HG02610 (cell line): ENCODE results near the gene ITGAV.

Source experiments
- ATAC-seq: cut with Tn5 transposase; IDR thresholded peaks from one replicate; pipeline ENCODE4 v1.9.1; 2021; ENCODE audit warnings: mild to moderate bottlenecking, moderate library complexity; ENCODE audit not compliant: unreplicated experiment

ITGAV gene

DNA sequence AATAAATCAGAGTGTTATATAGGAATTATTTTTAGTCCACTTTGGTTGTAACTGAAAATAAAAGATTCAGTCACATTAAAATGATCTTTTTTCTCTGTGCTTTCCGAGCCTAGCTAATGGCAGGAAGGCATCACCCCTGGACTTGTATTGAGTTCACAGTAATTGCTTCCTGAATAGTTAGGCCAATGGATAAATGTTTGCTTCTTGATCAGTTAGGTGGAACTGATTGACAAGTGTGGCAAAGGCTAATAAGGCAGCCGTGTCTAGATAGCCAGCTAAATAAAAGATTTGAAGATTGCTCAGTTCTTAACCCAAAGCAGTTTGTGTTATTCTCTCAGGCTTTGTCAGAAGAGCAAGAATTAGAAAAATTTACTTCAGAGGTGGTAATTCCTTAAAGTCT lies 124.8 kb downstream of the ITGAV start:
- ATAC-seq, result no peak

DNA sequence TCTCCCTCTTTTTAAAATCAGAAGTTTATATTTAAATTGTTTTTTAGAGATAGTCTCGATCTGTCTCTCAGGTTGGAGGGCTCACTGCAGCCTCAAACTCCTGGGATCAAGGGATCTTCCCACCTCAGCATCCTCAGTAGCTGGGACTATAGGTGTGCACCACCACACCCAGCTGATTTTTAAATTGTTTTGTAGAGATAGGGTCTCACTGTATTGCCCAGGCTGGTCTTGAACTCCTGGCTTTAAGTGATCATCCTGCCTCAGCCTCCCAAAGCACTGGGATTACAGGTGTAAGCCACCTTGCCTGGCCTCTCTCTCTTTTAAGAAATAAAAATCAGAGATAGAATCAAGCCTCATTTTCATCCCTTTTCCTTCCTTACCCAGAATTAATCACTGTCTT lies 126.1 kb downstream of the ITGAV start:
- no peak for ATAC-seq

DNA sequence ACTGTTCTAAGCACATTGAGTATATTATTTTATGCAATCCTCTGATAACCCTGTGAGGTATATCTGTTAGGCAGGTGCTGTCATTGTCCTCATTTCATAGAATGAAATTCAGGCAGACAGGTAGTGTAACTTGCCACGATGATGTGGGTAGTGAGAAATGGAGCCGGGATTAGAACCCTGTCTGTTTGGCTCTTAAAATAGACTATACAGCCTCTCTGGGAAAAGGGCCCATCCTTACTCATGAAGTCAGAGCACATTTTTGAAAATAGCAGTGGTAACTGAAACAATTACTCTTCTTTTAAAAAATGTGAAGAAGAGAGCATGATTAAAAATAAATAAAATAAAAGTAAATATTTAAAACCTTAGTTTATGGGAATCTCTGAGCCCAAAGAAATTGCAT lies 127.0 kb downstream of the ITGAV start:
- ATAC-seq, result no peak

DNA sequence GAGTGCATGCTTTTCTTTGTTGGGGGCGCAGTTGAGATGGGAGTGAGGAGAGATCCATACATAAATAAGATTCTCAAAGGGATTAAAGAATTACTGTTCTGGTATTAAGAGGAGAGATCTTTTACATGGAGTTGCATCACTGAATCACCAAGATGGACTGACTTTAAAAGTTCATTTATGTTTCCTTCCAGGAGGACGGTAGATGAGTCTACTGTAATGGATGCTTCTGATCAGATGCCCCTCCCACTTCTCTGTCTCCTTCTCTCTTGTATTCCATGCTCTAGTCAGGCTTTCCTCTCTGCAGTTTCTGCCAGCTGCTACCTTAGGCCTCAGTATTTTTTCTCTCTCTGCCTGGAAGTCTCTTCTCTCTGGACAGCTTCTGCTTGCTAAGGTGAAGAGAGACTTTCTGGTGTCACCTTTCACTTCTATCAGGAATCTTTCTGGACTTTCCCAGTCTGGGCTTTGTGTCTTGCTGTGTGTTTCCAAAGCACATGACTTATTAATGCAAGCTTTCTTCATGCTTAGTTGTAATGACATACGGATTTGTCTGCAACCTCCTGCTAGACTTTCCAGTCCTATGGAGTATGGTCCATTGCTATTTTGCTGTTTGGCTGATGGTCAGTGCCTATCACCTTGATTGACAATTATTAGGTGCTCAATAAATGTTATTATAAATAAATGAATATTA lies 127.6 kb downstream of the ITGAV start:
- ATAC-seq, result no peak

DNA sequence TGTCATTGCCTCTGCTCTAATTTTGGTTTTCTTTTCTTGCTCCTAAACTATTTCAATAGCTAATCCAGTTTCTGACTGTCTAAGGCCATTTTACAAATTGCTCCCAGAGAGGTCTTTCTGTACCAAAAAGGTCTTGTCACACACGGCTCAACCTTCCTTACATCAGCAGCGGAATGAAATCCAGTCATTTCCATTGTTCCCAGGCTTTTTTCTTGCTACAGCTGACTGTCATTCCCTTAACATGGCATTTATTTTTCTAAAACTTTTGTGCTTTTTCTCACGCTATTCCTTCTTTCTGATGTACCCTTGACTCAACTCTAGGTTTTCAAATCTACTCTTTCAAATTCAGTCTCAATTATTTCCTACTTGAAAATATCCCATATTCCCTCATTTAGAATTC lies 128.3 kb downstream of the ITGAV start:
- no peak for ATAC-seq

DNA sequence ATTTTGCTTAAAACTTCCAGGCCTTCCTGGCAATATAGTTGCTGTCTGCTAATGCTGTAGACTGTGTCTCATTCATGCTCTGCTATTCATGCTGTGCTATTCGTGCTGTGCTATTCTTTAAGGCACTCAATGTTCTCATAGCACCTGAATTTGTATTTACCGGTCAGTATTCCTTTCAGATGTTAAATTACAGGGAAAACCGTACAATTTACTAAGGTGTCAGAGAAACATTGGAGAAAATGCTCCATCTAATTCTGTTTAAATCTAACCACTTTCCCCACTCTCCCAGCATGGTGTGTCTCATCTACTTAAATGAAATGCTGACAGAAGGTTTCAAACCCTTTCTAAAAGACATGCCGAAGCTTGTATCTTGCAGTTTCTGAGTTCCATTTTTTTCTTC lies 129.0 kb downstream of the ITGAV start:
- no peak for ATAC-seq

DNA sequence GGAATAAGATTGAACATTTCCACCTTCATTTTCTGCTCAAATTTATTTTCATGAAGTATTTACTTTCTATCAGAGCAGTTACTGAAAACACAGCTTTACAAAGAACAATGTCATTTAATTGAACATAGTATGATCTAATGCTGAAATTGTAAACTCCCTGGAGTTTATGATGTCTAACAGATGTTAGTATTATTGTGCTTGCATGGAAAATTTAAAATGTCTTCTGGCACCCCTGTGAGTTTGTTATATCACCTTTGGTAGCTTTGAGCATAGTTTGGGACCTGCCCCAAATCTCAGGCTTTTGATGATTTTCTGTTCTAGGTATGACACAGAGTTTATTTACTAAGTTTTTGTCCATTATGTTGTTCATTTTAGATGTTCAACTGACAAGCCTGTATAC lies 132.1 kb downstream of the ITGAV start:
- no peak for ATAC-seq

DNA sequence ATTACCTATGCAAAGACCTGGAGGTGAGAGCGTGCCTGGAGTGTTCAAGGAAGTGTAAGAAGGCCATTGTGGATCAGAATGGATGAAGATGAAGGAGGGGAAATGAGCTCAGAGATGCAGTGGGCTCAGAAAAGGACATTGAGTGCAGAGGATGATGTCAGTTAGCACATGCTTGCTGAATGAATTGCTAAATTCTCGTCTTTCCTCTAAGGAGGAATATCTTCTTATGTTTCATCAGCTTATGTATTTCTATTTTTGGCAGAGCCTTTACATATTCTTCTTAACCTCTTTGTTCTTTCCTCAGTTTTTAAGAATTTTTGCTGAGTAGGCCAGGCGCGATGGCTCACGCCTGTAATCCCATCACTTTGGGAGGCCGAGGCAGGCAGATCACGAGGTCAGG lies 134.9 kb downstream of the ITGAV start:
- ATAC-seq, result no peak

DNA sequence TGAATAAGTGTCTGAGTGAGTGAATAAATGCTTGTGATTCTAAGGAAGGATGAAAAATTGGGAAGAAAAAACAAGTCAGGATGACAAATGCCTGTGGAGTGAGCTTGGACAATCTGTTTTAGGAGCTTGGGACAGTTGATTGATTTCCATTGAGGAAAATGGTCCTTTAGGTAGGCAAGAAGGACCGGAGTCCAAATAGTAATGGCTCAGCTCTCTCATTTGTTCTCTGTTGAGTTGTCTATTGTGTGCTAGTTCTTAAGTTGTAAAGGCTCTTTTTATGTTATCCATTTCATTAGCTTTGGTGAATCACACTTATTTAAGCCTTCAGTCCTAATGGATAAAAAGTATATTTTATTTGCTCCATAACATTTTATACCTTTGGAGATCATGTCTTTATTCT lies 135.9 kb downstream of the ITGAV start:
- no peak for ATAC-seq

DNA sequence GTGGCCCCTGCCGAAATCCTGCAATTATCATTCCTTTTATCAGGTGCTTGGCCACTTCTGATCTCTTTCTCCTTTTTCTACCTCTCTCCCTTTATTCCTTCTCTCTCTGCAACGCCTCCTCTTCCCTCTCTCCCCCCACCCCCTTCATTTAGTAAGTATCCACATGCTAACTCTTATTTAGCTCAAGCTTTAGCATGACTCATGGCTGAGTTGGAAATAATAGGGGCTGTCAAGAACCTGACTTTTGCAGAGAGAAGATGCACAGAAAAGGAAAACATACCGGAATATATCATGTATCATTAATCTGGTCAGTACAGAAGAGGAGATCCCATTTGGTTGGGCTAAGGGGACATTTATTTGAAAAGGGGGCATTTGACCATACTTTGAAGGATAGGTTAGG lies 137.1 kb downstream of the ITGAV start:
- no peak for ATAC-seq

DNA sequence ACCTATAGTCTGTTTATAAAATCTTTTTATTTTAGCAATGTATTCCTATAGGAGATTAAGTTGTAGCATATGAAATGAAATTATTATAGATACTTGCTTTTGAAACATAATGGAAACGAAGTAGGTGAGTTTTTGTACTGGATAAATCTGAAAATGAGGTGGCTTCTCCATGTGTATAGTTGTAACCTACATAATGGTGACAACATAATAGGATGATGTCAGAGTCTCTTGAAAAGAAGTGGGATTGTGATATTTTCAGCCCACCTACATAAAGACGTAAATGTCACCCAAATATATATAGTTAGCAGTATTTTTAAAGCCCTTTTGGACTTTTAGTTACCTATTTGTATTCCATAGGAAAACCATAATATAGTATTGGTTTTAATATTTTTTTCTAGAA lies 138.8 kb downstream of the ITGAV start:
- ATAC-seq, result no peak
